Measurements from ENCODE around the gene SLC5A11. TPM values are rescaled to one million over a fixed set of nuclear protein-coding genes. Genes with fewer than 3 reads are reported as not detected.

Gene SLC5A11
- total and polyA plus RNA-seq, 8 donors = 0.09 to 0.60 (median 0.14) TPM; not detected in 1

DNA sequence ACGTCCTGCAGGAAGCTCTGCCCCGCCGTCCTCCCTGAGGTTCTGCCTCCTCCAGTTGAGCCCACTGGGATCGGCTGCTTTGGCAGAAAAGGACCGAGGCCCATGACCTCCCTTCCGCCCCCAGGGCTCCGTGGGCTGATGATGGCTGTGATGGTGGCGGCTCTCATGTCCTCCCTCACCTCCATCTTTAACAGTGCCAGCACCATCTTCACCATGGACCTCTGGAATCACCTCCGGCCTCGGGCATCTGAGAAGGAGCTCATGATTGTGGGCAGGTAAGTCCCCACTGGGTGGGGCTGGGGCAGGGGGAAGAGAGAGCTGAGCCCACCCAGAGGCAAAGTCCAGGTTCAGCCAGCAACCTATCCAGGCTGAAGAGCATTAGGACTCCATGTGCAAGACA lies 61.1 kb downstream of the SLC5A11 start:
- TF ChIP-seq, protein P1, sequence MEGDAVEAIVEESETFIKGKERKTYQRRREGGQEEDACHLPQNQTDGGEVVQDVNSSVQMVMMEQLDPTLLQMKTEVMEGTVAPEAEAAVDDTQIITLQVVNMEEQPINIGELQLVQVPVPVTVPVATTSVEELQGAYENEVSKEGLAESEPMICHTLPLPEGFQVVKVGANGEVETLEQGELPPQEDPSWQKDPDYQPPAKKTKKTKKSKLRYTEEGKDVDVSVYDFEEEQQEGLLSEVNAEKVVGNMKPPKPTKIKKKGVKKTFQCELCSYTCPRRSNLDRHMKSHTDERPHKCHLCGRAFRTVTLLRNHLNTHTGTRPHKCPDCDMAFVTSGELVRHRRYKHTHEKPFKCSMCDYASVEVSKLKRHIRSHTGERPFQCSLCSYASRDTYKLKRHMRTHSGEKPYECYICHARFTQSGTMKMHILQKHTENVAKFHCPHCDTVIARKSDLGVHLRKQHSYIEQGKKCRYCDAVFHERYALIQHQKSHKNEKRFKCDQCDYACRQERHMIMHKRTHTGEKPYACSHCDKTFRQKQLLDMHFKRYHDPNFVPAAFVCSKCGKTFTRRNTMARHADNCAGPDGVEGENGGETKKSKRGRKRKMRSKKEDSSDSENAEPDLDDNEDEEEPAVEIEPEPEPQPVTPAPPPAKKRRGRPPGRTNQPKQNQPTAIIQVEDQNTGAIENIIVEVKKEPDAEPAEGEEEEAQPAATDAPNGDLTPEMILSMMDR (IDR thresholded peaks at IDR 0.05) = no peak
- Histone ChIP-seq H3K4me1 (no peaks in the 10 kb centered on the region), H3K9me3 (no peaks in the 10 kb centered on the region), H3K4me3 (no peak overlapping the region), H3K27ac (no peak overlapping the region), H3K27me3 (no peaks in the 10 kb centered on the region), H3K36me3 (no peaks in the 10 kb centered on the region)
- intact Hi-C loops (cut with DNase I) = no loop called here
- DNase-seq (no peak), ATAC-seq (no peak)

DNA sequence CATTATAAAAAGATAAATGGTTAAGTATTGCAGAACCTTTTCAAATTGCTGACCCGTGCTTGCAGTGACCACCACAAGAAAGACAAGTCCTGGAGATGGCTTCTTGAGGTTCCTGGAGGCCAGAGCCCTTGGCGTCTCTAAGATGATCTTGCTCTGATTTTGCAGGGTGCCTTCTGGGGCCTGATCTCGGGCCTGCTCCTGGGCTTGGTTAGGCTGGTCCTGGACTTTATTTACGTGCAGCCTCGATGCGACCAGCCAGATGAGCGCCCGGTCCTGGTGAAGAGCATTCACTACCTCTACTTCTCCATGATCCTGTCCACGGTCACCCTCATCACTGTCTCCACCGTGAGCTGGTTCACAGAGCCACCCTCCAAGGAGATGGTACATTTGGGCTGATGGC lies 63.0 kb downstream of the SLC5A11 start:
- DNase-seq = no peak
- Histone ChIP-seq H3K4me3 (no peak overlapping the region), H3K36me3 (no peaks in the 10 kb centered on the region), H3K4me1 (no peaks in the 10 kb centered on the region), H3K27me3 (no peaks in the 10 kb centered on the region), H3K9me3 (no peaks in the 10 kb centered on the region), H3K27ac (no peak overlapping the region)
- intact Hi-C loops (cut with DNase I) = no loop called here
- ATAC-seq = no peak
- TF ChIP-seq, protein P1 (IDR thresholded peaks at IDR 0.05) = no peak

DNA sequence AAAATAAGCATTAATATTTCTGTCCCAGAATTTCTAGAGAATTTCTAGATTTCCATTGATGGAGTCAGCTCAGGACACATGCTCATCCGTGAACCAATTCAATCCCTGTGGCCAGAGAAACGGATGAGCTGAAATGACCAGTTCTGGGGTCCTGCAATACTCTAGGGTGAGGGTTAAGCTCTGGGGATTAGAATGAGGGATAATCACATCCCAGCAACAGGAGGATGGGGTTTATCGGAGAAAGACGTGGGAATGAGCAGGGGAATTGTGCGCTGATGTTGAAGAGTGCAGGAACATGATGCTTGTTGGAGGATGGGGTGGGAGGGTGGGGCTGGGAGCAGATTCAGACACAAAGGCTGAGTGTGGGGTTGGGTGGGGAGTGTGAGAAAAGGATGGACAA lies 64.1 kb downstream of the SLC5A11 start:
- Histone ChIP-seq H3K9me3 (no peaks in the 10 kb centered on the region), H3K36me3 (no peaks in the 10 kb centered on the region), H3K4me3 (no peak overlapping the region), H3K4me1 (no peaks in the 10 kb centered on the region), H3K27ac (no peak overlapping the region), H3K27me3 (no peaks in the 10 kb centered on the region)
- TF ChIP-seq, protein P1 (IDR thresholded peaks at IDR 0.05) = no peak
- DNase-seq (no peak), ATAC-seq (no peak)
- intact Hi-C loops (cut with DNase I) = no loop called here

DNA sequence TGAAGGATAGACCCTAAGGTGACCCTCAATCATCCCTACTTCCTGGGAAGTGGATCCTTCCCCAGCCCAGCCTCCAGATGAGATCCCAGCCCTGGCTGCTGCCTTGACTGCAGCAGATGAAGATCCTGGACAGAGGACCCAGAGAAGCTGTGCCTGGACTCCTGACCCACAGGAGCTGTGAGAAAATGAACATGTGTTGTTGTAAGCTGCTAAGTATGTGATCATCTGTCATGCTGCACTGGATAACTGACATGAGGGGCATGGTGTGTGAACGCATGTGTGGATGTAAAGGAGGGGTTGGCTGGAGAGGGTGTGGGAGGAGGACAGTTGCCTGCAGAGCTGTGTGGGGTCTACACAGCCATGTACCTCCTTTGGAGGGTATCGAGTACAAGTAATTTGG lies 69.3 kb downstream of the SLC5A11 start:
- TF ChIP-seq, protein P1 (IDR thresholded peaks at IDR 0.05) = no peak
- no peaks in the 10 kb centered on the region for H3K4me1 ChIP-seq
- no peak overlapping the region for H3K27ac ChIP-seq
- DNase-seq (no peak), ATAC-seq (no peak)
- H3K9me3 ChIP-seq = no peaks in the 10 kb centered on the region
- no peaks in the 10 kb centered on the region for H3K27me3 ChIP-seq
- H3K36me3 ChIP-seq = peaks cover 0 to 29% of the 10 kb centered on the region in 2 donors
- intact Hi-C loops (cut with DNase I) = no loop called here
- H3K4me3 ChIP-seq = no peak overlapping the region

DNA sequence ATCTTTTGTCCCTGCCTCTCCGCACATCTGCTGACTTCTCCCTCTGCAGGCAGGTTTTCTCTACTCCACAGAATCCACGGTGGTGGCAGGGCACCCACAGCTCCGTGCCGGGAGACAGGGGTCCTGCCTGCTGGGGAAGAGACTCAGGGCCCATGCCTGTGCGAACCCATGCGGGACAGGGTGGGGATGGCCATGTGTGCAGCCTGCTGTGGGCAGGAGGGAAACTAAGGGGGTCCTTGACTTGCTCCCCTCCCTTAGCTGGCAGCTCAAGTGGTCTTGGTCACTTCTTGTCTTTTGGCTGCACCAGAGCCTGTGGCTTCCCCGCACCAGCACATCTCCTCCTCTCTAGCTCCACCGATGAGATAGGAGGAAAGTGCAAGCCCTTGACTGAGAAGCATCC lies 69.8 kb downstream of the SLC5A11 start:
- no peak overlapping the region for H3K27ac ChIP-seq
- H3K9me3 ChIP-seq = no peaks in the 10 kb centered on the region
- no peaks in the 10 kb centered on the region for H3K4me1 ChIP-seq
- TF ChIP-seq, protein P1 (IDR thresholded peaks at IDR 0.05) = no peak
- intact Hi-C loops (cut with DNase I) = no loop called here
- no peaks in the 10 kb centered on the region for H3K27me3 ChIP-seq
- DNase-seq (no peak), ATAC-seq (no peak)
- peaks cover 0 to 35% of the 10 kb centered on the region in 2 donors for H3K36me3 ChIP-seq
- no peak overlapping the region for H3K4me3 ChIP-seq

All from left lung (tissue), 10 donors.